GM12878 (cell line): ENCODE data around the gene PTPN18. TPM values are rescaled to one million over a fixed set of nuclear protein-coding genes. Genes with fewer than 3 reads are reported as not detected.

Source experiments
- ATAC-seq: fragments of 200-7000 bp; cut with Tn5 transposase; 3 replicates; pipeline ENCODE4 v1.9.1; 2020; ENCODE audit warnings: mild to moderate bottlenecking, moderate library complexity
- BruUV-seq: library from RNA; stranded (reverse); fragments of 400-500 nt; replicated peaks from 2 replicates; lab custom pipeline; 2021; lab: Mats Ljungman, UMichigan
- CTCF ChIA-PET: fragments of 300-600 bp; sonication (Branson Sonifier 250); formaldehyde crosslinking; extraction: SDS; loops from one replicate; lab custom pipeline; 2021; ENCODE audit warnings: inconsistent platforms; lab: Yijun Ruan, JAX
- POLR2A ChIA-PET: fragments of 350-600 bp; formaldehyde crosslinking; extraction: SDS; loops from one replicate; lab custom pipeline; 2021; ENCODE audit warnings: inconsistent platforms; lab: Charles Lee
- RAD21 ChIA-PET: fragments of 300-600 bp; sonication (Branson Sonifier 250); formaldehyde crosslinking; loops from one replicate; lab custom pipeline; 2023; ENCODE audit warnings: antibody characterized with exemption; ENCODE audit not compliant: unreplicated experiment; lab: Charles Lee
- SMC1A ChIA-PET: fragments of 300-600 bp; sonication (Branson Sonifier 250); formaldehyde crosslinking; loops from one replicate; lab custom pipeline; 2023; ENCODE audit not compliant: unreplicated experiment, uncharacterized antibody; lab: Charles Lee
- DNase-seq: peaks from one replicate; pipeline ENCODE4 v3.0.0-alpha.2; 2011; ENCODE audit warnings: low read depth, low spot score
- FAIRE-seq: peaks from 3 replicates; lab custom pipeline; 2011; peaks lifted over from hg19 to GRCh38; lab: Jason Lieb, UNC
- H2AFZ ChIP-seq: 2 replicates; pipeline ENCODE4 v1.6.0; 2011; ENCODE audit warnings: low read depth, low read length, control low read depth; ENCODE audit not compliant: control insufficient read depth
- H3K27ac ChIP-seq: 2 replicates; pipeline ENCODE4 v1.5.1; 2011; ENCODE audit warnings: control low read depth; ENCODE audit not compliant: control insufficient read depth, insufficient read depth
- H3K27me3 ChIP-seq, 2 experiments: replicated peaks in 1 of 2; 2 replicates each; pipeline versions ENCODE4 v1.6.0 to v1.6.1; 2011; ENCODE audit warnings: low read length in 1 of 2; ENCODE audit not compliant: control insufficient read depth in 2 of 2, insufficient read depth in 2 of 2
- H3K36me3 ChIP-seq, 2 experiments: 2 replicates each; pipeline ENCODE4 v1.5.1; 2011; ENCODE audit warnings: low read length in 1 of 2; ENCODE audit not compliant: control insufficient read depth in 2 of 2, insufficient read depth in 2 of 2
- H3K4me1 ChIP-seq: 2 replicates; pipeline ENCODE4 v1.6.1; 2011; ENCODE audit warnings: mild to moderate bottlenecking, low read length, moderate library complexity, mixed read lengths; ENCODE audit not compliant: control insufficient read depth, insufficient read depth
- H3K4me2 ChIP-seq: 2 replicates; pipeline ENCODE4 v1.6.0; 2011; ENCODE audit warnings: control low read depth; ENCODE audit not compliant: control insufficient read depth, insufficient read depth
- H3K4me3 ChIP-seq: fragments of 200-600 bp; sonication (generic); 2 replicates; pipeline ENCODE4 v1.5.1; 2016
- H3K79me2 ChIP-seq: 2 replicates; pipeline ENCODE4 v1.6.0; 2011; ENCODE audit warnings: low read length; ENCODE audit not compliant: control insufficient read depth, insufficient read depth
- H3K9ac ChIP-seq: 2 replicates; pipeline ENCODE4 v1.8.0; 2011; ENCODE audit warnings: low read length, control low read depth, mixed read lengths; ENCODE audit not compliant: control insufficient read depth, insufficient read depth
- H3K9me3 ChIP-seq: replicated peaks from 3 replicates; pipeline ENCODE4 v1.5.1; 2011; ENCODE audit warnings: mild to moderate bottlenecking, low read length; ENCODE audit not compliant: control insufficient read depth, insufficient read depth
- H4K20me1 ChIP-seq: 2 replicates; pipeline ENCODE4 v1.6.0; 2011; ENCODE audit not compliant: control insufficient read depth, insufficient read depth
- CHD2 ChIP-seq: IDR thresholded peaks from 2 replicates; pipeline ENCODE4 v1.6.1; 2011; ENCODE audit warnings: low read depth, low read length, improper control_type of control experiment, borderline replicate concordance
- CHD4 ChIP-seq: fragments of 200-600 bp; sonication (generic); IDR thresholded peaks from 2 replicates; pipeline ENCODE4 v1.6.1; 2016; ENCODE audit warnings: mild to moderate bottlenecking
- FOXK2 ChIP-seq: fragments of 450-650 bp; IDR thresholded peaks from 2 replicates; pipeline ENCODE4 v1.6.1; 2017; ENCODE audit warnings: mild to moderate bottlenecking, moderate library complexity
- NR2C1 ChIP-seq: fragments of 450-650 bp; IDR thresholded peaks from 2 replicates; pipeline ENCODE4 v1.6.1; 2017; ENCODE audit warnings: antibody characterized with exemption, mild to moderate bottlenecking, moderate library complexity
- POLR2A ChIP-seq: IDR thresholded peaks from 2 replicates; pipeline ENCODE4 v1.6.1; 2011; ENCODE audit warnings: low read depth, mild to moderate bottlenecking, low read length
- ZNF207 ChIP-seq: fragments of 450-650 bp; IDR thresholded peaks from 2 replicates; pipeline ENCODE4 v1.6.1; 2014; ENCODE audit warnings: antibody characterized with exemption, mild to moderate bottlenecking, borderline replicate concordance
- ZZZ3 ChIP-seq: IDR thresholded peaks from 2 replicates; pipeline ENCODE4 v1.6.1; 2011; ENCODE audit warnings: low read depth; ENCODE audit not compliant: control insufficient read depth, insufficient read length
- WGBS: methylation state at CpG from one replicate; pipeline ENCODE4 v1.1.6; 2016; ENCODE audit warnings: low lambda C conversion rate; ENCODE audit not compliant: insufficient replicate concordance, insufficient coverage; ENCODE audit errors: missing lambda C conversion rate; 5-methylcytosine and 5-hydroxymethylcytosine counted together
- in situ Hi-C: fragments of 300-500 bp; cut with MboI; formaldehyde crosslinking; loops from 9 replicates; pipeline ENCODE4 v1.14.3; 2018; ENCODE audit warnings: mixed read lengths
- intact Hi-C: fragments of 100-400 bp; cut with micrococcal nuclease; formaldehyde crosslinking; loops from one replicate; pipeline ENCODE4 v1.14.2; 2022; ENCODE audit not compliant: unreplicated experiment
- polyA plus RNA-seq, 11 experiments: library from polyadenylated mRNA; depleted of rRNA in 4 of 11; unstranded in 6 of 11; stranded (reverse) in 5 of 11; fragments of >200 nt; fragmentation: Nextera tagmentation in 4 of 11; fragmentation: Illumina TruSeq in 1 of 11; extraction: Ambion mirVana in 4 of 11; extraction: Trizol in 1 of 11; gene quantifications; 1 replicate in 1 of 11; 2 replicates in 10 of 11; pipeline versions ENCODE4 v1.2.1 to v1.2.3, GENCODE V29; 2011 to 2016; ENCODE audit warnings: inconsistent platforms in 2 of 11, missing spikeins in 2 of 11, low read depth in 1 of 11
- total RNA-seq, 4 experiments: library from RNA; depleted of rRNA in 3 of 4; stranded (reverse); fragments of >200 nt in 3 of 4; fragmentation: Illumina TruSeq in 1 of 4; extraction: Trizol in 1 of 4; gene quantifications; 2 replicates each; pipeline versions ENCODE4 v1.2.1 to v1.2.3, GENCODE V29; 2013 to 2021
- TF ChIP-seq, protein P1 (sequence below): IDR thresholded peaks from 2 replicates; pipeline ENCODE4 v1.6.1; 2011; ENCODE audit warnings: borderline replicate concordance, low read depth, mild to moderate bottlenecking, moderate library complexity, mixed read lengths, low read length; ENCODE audit not compliant: insufficient read depth; ENCODE audit errors: extremely low read length
- TF ChIP-seq, protein P2 (sequence below): fragments of 450-650 bp; IDR thresholded peaks from 2 replicates; pipeline ENCODE4 v1.6.1; 2018; ENCODE audit warnings: mild to moderate bottlenecking, low read depth, moderate library complexity; ENCODE audit not compliant: partially characterized antibody
- TF ChIP-seq, protein P3 (sequence below): IDR thresholded peaks from 2 replicates; pipeline ENCODE4 v1.6.1; 2012; ENCODE audit warnings: low read depth, low read length, improper control_type of control experiment
- TF ChIP-seq, protein P4 (sequence below): IDR thresholded peaks from 2 replicates; pipeline ENCODE4 v1.6.1; 2012; ENCODE audit warnings: improper control_type of control experiment, low read depth, low read length; ENCODE audit not compliant: insufficient replicate concordance

Gene PTPN18
- total and polyA plus RNA-seq, 10 of the 15 experiments (the other 5 are each of a cell fraction or from before 2014, with no cell fraction given) = 14.8 to 89.9 (median 43.4) TPM

DNA sequence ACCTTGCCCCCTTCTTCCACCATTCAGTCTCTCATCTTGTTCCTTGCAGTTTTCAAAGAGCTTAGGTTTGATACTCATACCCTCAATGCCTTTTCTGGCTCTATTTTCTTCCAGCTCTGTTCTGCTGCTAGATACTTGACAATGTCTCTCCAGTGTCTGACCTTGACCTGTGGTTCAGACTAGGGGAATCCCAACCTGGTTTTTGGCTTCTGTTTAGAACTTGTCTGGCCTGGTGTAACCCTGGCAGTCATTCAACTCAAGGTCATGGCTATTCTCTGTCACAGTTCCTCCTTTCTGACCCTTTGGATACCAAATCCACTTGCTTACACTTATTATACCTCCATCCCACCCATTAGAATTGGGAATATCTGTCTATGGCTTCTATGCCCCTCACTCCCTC, 45.0 kb upstream of the PTPN18 start (continued):
- no peak for TF ChIP-seq ZZZ3
- TF ChIP-seq POLR2A = no peak
- TF ChIP-seq, protein P1, sequence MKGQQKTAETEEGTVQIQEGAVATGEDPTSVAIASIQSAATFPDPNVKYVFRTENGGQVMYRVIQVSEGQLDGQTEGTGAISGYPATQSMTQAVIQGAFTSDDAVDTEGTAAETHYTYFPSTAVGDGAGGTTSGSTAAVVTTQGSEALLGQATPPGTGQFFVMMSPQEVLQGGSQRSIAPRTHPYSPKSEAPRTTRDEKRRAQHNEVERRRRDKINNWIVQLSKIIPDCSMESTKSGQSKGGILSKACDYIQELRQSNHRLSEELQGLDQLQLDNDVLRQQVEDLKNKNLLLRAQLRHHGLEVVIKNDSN = no peak
- no peak for TF ChIP-seq FOXK2
- no peak for TF ChIP-seq NR2C1
- no peak for TF ChIP-seq CHD2
- no peak for TF ChIP-seq ZNF207

DNA sequence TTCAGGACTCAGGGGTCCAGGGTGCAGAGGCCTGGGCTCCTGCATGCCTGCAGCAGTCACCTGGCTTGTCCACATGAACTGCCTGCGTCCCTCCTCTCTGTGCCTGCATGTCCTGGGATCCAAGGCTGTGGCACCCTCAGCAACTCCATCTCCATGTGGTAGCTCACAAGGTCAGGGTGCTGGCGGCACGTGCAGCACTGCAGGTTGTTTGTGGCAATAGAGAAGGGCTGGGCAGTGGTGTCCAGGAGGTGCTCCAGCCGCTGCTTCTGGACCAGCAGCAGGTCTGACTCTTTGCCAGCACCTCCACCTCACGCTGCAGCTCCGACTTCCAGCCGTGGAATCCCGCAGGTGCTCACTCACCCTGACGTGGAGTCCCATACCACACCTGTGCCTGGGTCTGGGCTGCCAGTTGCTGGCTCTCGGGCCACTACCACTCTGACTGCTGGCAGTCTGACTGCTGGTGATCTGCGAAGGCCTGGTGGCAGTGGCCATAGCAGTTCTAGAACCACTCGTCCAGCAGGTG, 42.0 kb upstream of the PTPN18 start:
- ChIA-PET RAD21 (no interaction called here), POLR2A (no interaction called here), CTCF (no interaction called here), SMC1A (interaction anchor here (1.4 kb wide), 1 partner anchor 9 kb away, joined by 5 read pairs; no protein-coding TSS in a partner anchor)
- H2AFZ ChIP-seq = no peak overlapping the region
- ATAC-seq (no peak), FAIRE-seq (no peak), DNase-seq (no peak)
- no peaks in the 10 kb centered on the region for H3K36me3 ChIP-seq
- no peak overlapping the region for H3K4me2 ChIP-seq
- TF ChIP-seq, protein P2, sequence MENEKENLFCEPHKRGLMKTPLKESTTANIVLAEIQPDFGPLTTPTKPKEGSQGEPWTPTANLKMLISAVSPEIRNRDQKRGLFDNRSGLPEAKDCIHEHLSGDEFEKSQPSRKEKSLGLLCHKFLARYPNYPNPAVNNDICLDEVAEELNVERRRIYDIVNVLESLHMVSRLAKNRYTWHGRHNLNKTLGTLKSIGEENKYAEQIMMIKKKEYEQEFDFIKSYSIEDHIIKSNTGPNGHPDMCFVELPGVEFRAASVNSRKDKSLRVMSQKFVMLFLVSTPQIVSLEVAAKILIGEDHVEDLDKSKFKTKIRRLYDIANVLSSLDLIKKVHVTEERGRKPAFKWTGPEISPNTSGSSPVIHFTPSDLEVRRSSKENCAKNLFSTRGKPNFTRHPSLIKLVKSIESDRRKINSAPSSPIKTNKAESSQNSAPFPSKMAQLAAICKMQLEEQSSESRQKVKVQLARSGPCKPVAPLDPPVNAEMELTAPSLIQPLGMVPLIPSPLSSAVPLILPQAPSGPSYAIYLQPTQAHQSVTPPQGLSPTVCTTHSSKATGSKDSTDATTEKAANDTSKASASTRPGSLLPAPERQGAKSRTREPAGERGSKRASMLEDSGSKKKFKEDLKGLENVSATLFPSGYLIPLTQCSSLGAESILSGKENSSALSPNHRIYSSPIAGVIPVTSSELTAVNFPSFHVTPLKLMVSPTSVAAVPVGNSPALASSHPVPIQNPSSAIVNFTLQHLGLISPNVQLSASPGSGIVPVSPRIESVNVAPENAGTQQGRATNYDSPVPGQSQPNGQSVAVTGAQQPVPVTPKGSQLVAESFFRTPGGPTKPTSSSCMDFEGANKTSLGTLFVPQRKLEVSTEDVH = no peak
- TF ChIP-seq, protein P3, sequence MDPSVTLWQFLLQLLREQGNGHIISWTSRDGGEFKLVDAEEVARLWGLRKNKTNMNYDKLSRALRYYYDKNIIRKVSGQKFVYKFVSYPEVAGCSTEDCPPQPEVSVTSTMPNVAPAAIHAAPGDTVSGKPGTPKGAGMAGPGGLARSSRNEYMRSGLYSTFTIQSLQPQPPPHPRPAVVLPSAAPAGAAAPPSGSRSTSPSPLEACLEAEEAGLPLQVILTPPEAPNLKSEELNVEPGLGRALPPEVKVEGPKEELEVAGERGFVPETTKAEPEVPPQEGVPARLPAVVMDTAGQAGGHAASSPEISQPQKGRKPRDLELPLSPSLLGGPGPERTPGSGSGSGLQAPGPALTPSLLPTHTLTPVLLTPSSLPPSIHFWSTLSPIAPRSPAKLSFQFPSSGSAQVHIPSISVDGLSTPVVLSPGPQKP = no peak
- TF ChIP-seq CHD4 = no peak
- TF ChIP-seq, protein P4, sequence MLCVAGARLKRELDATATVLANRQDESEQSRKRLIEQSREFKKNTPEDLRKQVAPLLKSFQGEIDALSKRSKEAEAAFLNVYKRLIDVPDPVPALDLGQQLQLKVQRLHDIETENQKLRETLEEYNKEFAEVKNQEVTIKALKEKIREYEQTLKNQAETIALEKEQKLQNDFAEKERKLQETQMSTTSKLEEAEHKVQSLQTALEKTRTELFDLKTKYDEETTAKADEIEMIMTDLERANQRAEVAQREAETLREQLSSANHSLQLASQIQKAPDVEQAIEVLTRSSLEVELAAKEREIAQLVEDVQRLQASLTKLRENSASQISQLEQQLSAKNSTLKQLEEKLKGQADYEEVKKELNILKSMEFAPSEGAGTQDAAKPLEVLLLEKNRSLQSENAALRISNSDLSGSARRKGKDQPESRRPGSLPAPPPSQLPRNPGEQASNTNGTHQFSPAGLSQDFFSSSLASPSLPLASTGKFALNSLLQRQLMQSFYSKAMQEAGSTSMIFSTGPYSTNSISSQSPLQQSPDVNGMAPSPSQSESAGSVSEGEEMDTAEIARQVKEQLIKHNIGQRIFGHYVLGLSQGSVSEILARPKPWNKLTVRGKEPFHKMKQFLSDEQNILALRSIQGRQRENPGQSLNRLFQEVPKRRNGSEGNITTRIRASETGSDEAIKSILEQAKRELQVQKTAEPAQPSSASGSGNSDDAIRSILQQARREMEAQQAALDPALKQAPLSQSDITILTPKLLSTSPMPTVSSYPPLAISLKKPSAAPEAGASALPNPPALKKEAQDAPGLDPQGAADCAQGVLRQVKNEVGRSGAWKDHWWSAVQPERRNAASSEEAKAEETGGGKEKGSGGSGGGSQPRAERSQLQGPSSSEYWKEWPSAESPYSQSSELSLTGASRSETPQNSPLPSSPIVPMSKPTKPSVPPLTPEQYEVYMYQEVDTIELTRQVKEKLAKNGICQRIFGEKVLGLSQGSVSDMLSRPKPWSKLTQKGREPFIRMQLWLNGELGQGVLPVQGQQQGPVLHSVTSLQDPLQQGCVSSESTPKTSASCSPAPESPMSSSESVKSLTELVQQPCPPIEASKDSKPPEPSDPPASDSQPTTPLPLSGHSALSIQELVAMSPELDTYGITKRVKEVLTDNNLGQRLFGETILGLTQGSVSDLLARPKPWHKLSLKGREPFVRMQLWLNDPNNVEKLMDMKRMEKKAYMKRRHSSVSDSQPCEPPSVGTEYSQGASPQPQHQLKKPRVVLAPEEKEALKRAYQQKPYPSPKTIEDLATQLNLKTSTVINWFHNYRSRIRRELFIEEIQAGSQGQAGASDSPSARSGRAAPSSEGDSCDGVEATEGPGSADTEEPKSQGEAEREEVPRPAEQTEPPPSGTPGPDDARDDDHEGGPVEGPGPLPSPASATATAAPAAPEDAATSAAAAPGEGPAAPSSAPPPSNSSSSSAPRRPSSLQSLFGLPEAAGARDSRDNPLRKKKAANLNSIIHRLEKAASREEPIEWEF = no peak
- BruUV-seq = no TSS peak
- H3K4me1 ChIP-seq = no peaks in the 10 kb centered on the region
- no peaks in the 10 kb centered on the region for H3K9me3 ChIP-seq
- 46% methylated on average over 12 of the region's 12 CpGs for WGBS
- H3K79me2 ChIP-seq = no peaks in the 10 kb centered on the region
- intact Hi-C loops = no loop called here
- H3K27ac ChIP-seq = no peak overlapping the region
- H3K27me3 ChIP-seq = no peaks in the 10 kb centered on the region; a peak in 1 of 4 replicates
- H3K9ac ChIP-seq = no peak overlapping the region
- no peak overlapping the region for H3K4me3 ChIP-seq
- H4K20me1 ChIP-seq = no peaks in the 10 kb centered on the region
- in situ Hi-C loops = no loop called here
